ENCODE data around the gene ELK4. TPM values are rescaled to one million over a fixed set of nuclear protein-coding genes. Genes with fewer than 3 reads are reported as not detected.

Gene ELK4
- total RNA-seq, 1 donor from 2014 or later: 26.9 TPM

DNA sequence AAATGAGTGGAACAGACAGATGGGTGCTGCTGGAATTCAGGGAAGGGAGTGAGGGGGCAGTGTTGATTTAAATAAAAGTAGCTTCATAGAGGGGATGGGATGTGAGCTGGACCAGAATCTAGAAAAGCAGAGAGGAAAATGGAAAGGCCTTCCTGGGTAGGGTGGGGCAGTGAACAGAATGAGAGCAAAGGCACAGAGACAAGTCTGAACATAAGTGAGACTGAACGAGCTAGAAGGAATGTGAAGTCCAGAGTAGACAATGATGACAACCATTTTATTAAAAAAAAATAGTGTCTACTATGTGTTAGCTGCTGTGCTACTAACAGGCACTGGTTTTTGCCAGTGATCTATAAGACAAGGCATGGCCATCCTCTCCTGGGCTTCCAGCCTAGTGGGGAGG, 36.0 kb downstream of the ELK4 start:
- no peak for DNase-seq (ENCODE audit: low read depth)

DNA sequence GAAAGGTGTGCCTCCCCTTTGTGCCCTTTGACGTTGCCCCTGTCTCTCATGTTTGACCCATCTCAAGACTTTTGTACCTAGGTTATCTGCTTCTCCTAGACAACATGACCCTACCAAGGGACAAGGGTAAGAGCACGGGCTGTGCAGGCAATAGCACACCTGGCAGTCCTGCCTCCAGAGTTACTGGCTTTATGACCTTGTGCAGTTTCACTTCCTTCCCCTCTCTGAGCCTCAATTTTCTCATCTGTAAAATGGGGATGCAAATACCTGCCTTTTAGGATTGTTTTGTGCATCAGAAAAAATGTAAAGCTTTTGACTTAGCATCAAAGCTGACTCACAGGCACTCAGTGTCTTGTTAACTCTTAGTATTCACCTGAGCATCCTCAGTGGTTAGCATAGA, 36.4 kb downstream of the ELK4 start:
- no peak for DNase-seq (ENCODE audit: low read depth)

DNA sequence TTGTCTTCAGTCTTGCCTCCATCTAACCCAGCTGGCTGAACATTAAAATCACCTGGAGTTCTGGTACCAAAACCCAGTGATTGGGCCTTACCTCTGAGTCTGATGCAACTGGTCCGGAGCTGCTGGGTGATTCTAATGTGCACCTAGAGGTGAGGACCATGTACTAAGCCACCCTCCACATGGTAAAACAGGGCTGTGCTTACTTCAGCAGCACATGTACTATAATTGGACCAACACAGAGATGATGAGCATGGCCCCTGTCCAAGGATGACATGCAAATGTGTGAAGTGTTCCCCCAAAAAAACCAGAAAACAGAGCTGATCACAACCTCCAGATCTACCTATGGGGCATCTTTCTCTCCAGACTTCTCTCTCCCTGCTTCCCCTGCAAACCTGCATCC, 37.0 kb downstream of the ELK4 start:
- no peak for DNase-seq (ENCODE audit: low read depth)

DNA sequence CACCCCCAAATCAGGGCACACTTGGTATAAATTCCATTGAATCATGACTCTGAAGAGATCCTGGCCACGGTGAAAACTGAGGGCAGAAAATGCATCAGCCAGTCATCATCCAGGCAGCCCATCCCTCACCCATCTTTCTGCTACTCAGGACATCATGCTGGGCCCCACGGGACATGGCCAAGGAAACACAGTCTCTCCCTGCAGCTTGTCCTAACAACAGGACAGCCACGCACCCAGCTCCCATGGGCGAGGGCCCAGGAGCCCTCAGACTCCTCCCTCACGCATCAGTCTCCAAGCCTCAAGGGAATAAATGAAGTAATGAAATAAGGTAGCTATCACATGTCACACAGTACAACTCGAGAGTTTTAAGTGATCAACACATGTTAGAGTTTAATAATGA, 37.8 kb downstream of the ELK4 start:
- DNase-seq (ENCODE audit: low read depth): no peak

DNA sequence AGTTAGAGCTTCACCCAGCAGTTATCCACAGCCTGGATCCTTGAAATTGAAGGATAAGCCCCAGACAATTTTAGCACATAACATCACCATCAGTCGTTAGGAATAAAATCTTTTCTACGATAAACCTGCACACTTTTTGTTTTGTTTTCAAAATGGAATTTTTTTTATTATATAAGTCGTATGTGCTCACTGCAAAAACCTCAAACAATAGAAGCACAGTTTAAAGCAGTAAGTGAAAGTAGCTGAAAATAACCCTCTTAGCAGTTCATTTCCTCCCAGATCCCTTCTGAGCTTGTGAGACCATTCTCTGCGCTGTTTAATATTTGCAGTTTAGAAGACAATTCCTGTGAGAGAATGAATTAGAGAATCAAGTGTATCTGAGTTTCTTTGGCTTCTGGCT, 38.3 kb downstream of the ELK4 start:
- no peak for DNase-seq (ENCODE audit: low read depth)

DNA sequence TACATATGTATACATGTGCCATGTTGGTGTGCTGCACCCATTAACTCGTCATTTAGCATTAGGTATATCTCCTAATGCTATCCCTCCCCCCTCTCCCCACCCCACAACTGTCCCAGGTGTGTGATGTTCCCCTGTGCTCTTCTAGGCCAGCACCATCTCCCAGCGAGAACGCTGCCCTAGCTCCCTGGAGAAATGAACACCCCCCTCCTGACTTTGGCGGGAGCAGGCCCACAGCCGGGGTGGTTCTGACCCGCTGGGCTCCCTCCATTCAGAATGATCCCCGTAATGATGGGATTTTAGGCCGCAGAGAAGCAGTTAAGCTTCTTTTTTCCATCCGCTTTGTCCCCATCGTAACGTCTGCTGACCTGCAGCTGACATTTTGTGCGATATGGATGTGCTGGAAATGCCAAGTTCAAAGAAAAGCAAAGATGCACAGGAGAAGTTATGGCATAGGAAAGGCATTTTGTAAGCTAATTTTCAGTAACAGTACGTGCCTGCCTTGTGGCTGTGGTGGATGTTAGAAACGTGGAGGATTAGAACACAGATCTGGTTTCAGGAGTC, 39.3 kb downstream of the ELK4 start:
- DNase-seq (ENCODE audit: low read depth): no peak

DNA sequence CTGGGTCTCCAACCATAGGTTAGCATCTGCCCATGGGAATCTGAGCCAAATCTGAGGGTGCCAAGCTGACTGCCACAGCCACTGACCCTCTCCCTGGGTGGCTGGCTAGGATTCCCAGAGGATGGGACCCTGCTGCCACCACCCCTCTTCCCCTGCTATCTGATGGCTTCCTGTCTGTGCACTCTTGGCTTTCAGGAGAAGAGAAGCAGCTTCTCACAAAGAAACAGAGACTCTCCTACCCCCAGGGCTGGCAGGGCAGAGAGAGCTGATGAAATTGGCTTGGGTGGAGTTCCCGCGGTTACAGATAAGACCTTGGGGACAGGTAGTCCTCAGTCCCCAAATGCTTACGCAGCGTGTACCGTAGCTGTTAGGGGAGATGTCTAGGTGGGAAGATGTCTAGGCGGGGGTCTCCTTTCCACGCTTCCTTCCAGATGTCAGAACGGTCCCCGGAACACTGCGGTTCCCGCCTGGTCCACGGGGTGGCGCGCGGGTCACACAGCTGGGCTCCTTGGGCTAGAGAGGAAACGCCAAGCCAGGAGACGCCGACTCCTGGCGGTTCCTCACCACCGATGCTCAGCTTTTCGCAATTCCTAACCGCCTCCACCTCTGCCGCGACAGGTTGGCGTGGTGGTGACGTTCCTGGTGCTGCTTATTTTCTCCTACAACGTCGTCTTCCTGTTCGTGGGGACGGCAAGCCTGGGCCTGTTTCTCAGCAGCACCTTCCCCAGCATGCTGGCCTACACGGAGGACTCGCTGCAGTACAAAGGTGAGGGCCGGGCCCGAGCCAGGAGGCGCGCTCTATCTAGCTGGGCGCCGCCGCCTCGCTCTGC, 40.1 kb downstream of the ELK4 start:
- peak; percentile 66 for DNase-seq (ENCODE audit: low read depth)

DNA sequence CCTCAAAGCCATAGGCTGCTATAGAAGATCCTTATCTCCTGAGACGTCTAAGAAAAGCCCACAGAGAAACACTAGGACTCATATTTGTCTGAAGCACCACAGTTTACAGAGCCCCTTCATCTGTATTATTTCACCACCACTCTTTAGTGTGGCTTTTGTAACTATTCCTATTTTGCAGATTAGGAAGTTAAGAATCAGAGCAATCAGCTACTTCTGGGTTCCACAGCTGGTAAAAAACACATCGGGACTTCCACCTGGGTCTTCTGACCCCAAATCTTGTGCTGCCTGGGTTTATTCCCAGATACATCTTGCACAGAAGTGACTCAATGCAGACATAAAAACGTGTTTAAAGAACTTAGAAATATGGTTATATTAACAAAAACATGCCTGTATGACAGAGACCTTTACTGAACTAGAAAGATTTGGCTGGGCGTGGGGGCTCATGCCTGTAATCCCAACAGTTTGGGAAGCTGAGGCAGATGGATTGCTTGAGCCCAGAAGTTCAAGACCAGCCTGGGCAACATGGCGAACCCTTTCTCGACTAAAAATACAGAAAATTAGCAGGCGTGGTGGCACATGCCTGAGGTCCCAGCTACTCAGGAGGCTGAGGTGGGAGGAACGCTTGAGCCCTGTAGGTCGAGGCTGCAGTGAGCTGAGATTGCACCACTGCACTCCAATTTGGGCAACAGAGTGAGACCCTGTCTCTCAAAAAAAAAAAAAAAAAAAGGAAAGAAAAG, 40.9 kb downstream of the ELK4 start:
- DNase-seq (ENCODE audit: low read depth): no peak

DNA sequence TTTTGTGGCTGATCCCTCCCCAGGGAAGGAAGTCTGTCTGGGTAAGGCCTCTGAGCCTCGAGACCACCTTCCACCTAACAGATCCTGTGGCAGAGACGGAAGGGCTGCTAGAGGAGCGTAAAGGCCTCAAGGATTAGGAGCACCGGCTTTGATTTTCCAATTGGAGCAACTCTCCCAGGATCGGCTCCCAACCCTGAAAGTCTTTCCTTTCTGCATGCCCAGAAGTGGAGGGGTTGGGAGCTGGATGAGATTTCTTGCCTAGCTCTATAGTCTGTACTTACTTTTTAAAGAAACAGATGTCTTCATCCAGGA, 41.4 kb downstream of the ELK4 start:
- DNase-seq (ENCODE audit: low read depth): no peak

DNA sequence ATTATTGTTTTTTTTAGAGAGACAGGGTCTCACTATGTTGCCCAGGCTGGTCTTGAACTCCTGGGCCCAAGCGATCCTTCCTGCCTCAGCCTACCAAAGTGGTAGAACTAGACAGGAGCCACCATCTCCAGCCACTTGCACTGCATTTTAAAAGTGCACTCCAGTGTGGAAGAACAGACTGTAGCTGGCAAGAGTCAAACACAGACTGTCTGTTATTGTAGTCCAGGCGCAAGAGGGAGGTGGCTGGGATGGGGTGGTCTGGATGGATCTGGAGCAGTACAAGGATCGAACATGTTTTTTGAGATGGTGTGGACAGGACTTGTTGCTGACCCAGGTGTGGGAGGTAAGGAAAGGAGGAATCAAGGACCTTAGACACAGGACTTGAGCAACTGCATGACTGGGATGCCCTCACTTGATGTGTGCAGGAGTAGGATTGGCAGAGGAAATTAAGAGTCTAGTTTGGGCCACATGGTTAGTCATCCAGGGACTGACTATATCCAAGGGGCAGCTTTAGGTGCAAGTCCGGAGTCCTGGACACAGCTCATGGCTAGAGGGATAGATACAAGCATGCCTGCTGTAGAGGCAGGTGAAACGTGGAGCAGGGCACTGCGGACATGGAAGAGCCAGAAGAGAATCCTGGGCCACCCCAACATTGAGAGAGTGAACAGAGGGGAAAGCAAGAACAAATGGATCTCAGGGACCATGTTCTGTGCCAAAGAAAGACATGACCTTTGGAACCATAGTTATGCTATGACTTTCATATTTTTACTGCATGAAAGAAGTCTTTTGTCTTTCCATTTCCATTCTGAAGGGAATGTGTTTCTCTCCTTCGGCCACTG, 42.0 kb downstream of the ELK4 start:
- DNase-seq (ENCODE audit: low read depth): no peak

DNA sequence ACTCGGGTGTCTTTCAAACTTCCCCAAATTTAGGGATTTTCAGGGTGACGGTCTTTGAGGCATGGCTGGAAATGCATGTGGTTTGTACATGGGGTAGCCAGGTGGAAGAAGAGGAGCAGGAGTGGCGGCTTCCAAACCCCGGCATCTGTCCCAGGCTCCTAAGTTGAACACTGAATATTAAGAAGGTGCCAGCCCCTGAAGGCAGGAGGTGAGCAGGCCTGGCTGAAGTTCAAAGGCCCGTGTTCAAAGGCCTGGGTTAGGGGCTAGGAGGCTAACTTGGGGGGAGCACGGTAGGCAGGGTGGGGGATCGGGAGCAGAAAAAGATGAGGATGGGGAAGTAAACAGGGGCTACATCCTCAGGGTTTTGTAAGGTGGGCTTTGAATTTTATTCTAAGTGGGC, 42.8 kb downstream of the ELK4 start:
- no peak for DNase-seq (ENCODE audit: low read depth)

DNA sequence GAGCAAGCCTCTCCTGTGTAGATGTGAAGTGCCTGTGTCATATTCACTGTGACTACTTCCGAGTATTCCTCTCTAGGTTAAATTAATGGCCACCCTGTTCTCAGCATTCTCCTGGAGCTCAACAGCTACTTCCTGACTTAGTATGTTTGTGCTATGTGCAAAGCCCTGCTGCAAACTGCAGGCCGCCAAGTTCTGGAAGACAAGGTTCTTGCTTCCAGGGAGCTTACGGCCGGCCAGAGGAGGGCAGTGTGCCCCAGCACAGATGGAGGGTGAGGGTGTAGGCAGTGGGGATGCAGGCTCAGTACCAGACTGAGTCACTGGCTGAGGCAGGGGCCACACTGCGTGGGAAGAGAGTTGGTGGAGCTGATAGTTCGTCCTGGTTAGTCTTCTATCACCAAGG, 43.2 kb downstream of the ELK4 start:
- DNase-seq (ENCODE audit: low read depth): peak; percentile 39

DNA sequence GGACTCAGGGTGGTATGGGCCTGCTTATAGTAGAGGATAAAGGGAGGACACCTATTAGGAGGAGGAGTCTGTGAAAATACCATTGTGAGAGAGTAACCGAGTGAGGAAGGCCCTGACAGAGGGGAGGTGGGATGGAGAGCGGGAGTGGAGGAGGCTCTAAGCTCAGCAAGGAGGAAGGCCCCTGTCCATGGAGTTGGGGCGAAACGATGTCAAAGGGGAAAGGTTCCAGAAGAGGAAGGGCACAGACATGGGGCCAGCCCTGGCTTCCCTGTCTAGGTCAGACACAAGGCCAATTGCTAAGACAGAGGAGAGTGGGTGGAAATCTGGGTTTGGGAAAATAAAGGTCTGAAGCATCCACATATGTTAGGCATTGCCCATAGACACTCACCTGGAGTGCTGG, 44.2 kb downstream of the ELK4 start:
- no peak for DNase-seq (ENCODE audit: low read depth)

DNA sequence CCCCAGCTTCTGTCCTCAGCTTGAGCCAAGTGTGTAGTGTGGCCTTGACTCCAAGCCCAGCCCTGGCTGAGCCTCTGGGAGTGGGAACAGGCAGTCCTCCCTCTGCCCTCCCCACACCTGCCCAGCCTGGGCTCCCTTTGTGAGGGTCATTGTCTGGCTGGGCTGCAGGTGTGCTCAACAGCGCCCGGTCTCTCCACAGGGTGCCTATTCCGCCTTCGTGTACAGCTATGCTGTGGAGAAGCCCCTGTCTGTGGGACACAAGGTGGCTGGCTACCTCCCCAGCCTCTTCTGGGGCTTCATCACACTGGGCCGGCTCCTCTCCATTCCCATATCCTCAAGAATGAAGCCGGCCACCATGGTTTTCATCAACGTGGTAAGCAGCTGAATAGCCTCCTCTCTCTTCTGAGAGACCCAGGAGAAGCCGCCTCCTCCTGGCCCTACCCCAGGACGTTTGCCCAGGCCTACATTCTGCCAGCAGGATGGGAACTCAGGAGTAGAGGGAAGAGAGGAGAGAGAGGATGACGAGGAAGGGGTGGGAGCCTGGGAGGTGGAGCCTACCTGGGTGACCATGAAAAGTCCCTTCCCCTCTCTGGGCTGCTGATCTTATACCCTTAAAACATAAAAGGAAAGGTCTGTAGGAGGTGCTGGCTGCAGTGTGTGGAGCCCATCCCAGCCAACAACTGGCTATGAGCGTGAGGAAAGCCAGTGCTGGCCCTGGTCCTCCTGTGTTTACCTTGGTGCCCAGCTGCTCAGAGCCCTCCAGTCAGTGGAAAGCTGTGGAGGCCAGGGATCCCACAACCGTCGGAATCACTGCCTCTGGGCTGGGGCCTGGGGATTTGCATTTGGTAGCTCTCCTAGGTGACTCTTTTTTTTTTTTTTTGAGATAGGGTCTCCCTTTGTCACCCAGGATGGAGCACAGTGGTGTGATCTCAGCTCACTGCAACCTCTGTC, 45.7 kb downstream of the ELK4 start:
- no peak for DNase-seq (ENCODE audit: low read depth)

DNA sequence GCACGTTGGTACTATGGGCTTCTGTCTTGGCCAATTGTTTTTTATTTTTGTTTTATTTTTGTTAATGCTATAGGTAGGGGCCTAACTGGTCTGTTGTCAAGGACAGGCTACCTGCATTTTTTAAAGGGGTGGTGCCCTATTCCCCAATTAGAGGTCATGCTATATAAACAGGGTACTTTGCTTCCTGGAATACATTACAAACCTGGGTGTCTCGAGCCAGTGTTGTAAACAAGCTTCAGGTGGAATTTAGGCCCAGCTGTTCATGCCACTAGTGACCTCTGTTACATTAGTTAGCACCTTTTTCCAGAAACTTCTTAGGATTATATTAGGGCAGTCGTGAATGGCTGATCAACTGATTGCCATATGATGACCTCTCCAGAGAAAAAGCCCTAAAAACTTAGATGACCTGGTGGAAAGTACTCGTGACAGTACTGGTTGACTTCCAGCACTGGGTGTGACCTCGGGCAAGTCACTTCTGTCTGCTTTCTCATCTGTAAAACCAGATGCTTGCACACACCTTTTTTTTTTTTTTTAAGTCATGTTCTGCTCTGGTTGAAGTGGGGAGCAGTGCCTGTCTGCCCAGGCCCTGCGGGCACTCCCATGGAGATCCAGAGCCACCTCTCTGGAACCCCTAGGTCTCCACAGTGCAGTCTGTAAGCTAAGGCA, 46.5 kb downstream of the ELK4 start:
- DNase-seq (ENCODE audit: low read depth): no peak

DNA sequence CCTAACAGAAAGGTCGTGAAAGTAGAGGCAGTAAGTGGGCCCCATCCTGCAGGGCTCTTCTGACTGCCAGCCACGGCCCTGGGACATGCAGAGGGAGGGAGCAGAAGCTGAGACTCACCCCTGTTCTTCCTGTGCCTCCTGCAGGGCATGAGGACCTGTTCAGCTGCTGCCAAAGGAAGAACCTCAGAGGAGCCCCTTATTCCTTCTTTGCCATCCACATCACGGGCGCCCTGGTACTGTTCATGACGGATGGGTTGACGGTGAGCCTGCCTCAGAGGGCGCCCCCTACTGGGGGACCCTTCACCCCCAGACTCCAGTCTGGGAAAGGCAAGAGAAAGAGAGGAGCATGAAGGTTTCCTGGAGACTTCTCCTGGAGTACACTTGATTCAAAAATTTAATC, 47.1 kb downstream of the ELK4 start:
- DNase-seq (ENCODE audit: low read depth): no peak

DNA sequence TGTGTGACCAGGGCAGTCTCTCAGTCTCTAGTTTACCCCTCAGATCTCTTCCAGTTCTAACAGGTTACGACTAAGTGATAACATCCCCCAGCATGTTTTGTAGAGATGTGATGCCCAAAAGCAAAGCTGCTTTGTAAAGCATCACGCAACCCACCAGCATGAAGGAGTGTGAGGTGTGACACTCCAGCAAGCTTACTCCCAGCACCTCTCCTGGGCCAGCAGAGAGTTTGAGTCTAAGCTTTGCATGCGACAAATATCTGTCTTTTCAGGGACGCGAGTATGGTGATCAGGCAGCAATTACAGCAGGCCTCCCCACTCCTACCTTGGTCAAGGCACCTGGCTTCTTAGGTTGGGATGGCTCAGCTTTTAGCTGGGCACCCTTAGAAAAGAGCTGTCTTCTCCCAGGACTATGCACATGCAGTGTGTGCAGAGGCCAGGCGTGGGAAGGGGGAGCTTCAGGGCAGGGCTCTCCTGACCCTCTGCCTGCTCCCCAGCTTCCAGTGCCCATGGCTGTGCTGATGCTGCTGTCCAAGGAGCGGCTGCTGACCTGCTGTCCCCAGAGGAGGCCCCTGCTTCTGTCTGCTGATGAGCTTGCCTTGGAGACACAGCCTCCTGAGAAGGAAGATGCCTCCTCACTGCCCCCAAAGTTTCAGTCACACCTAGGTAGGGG, 48.2 kb downstream of the ELK4 start:
- DNase-seq (ENCODE audit: low read depth): no peak

DNA sequence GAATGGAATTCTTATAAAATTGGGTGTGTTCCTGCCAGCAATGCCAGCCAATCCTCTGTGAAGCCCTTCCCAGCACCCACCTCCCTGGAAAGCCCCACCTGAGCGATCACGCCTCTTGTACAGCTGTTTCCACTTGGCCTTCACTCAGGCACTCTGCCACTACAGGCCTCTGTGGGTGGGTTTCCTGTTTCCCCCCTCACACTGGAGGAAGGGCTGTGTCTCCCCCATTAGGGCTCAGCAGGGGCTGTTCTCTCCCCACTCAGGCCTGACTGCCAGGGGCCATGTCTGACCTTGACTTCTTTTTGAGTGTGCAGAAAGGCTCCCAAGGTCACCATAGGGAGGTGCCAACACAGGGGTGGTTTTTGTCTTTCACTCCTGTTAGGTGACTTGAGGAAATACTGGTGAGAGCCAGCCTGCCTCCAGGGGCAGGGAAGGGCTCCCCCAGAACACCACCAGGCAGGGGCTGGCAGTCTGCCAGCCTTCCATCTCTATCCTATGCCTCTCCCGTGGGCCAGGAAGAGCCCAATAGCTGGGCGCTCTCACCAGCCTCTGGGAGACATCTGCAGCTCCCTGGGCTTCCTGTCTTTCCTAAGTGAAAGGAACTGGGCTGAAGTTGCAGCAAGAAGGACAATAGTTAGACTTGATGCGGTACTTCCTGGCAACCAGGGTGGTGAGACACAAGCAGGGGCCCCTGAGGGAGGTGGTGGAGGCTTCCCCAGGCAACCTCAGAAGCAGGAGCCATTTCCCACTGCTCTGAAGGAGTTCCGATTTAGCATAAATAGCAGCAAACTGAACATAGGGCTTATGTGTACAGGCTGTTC, 49.1 kb downstream of the ELK4 start:
- DNase-seq (ENCODE audit: low read depth): no peak

DNA sequence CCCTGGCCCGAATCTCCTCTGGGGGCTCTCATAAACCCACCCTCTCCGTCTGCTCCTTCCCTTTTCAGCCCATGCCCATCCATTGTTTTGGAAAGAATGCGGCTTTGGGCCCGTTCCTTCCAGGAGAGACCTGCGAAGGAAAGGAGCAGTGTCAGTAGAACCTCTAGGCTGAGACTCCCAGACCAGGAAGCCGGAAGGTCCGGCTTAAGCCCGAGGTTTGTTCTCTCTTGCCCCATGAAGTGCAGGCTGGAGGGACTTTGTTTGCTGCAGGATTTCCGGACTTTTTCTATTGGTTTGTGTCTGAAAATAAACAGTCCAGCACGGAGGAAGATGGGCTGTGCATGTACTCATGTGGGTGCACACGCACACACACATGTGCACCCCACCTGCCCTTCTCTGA, 49.8 kb downstream of the ELK4 start:
- no peak for DNase-seq (ENCODE audit: low read depth)

Data from renal cortical epithelial cell (primary cell).